Uterus (tissue), 2 donors: ENCODE results near the gene NLGN1.

ENCODE experiments used
- CTCF ChIP-seq, 4 experiments: fragments of 200-600 bp in 2 of 4; fragments of 450-650 bp in 2 of 4; sonication (generic) in 2 of 4; IDR thresholded peaks; one replicate each; pipeline ENCODE4 v1.5.1; 2016 to 2019; ENCODE audit warnings: antibody characterized with exemption in 4 of 4, mild to moderate bottlenecking in 2 of 4, moderate library complexity in 1 of 4
- POLR2A ChIP-seq, 2 donors: fragments of 450-650 bp; IDR thresholded peaks; one replicate each; pipeline ENCODE4 v1.6.1; 2016; ENCODE audit warnings: antibody characterized with exemption in 2 of 2, mild to moderate bottlenecking in 1 of 2, moderate library complexity in 1 of 2

GRCh38 chr3:173897631-173898030 is 500.1 kb downstream of the NLGN1 start:
- TF ChIP-seq POLR2A (IDR thresholded peaks at IDR 0.05) (no peak), CTCF (IDR thresholded peaks at IDR 0.05) (no peak)
